Retinal pigment epithelial cell (primary cell): ENCODE measurements around the gene CAMSAP1.

ENCODE experiments used
- DNase-seq: peaks from one replicate; pipeline ENCODE4 v3.0.0-alpha.2; 2010; ENCODE audit warnings: low read depth
- H3K4me3 ChIP-seq: 2 replicates; pipeline ENCODE4 v1.5.1; 2011; ENCODE audit warnings: mild to moderate bottlenecking, low read length, control low read depth, moderate library complexity
- TF ChIP-seq, protein P1 (sequence below): conservative IDR thresholded peaks from 2 replicates; pipeline ENCODE4 v1.5.1; 2011; ENCODE audit warnings: low read depth, low read length, control low read depth, inconsistent platforms

CAMSAP1 gene

DNA sequence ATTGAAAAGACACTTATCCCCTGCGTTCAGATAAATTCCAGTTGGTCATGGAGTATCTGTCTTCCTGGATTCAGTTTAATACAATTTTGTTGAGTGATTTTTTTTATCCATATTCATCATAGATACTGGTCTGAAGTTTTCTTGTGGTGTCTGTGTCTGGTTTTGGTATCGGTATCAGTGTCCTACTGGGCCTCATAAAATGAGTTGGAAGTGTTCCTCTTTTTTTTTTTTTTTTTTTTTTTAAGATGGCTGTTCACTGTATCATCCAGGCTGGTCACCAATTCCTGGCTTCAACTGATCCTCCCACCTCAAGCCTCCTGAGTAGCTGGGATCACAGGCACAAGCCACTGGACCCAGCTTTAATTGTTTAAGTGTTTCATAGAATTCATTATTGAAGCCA, 2.9 kb upstream of the CAMSAP1 start:
- H3K4me3 ChIP-seq, result no peak overlapping the region
- TF ChIP-seq, protein P1, sequence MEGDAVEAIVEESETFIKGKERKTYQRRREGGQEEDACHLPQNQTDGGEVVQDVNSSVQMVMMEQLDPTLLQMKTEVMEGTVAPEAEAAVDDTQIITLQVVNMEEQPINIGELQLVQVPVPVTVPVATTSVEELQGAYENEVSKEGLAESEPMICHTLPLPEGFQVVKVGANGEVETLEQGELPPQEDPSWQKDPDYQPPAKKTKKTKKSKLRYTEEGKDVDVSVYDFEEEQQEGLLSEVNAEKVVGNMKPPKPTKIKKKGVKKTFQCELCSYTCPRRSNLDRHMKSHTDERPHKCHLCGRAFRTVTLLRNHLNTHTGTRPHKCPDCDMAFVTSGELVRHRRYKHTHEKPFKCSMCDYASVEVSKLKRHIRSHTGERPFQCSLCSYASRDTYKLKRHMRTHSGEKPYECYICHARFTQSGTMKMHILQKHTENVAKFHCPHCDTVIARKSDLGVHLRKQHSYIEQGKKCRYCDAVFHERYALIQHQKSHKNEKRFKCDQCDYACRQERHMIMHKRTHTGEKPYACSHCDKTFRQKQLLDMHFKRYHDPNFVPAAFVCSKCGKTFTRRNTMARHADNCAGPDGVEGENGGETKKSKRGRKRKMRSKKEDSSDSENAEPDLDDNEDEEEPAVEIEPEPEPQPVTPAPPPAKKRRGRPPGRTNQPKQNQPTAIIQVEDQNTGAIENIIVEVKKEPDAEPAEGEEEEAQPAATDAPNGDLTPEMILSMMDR, result no peak

DNA sequence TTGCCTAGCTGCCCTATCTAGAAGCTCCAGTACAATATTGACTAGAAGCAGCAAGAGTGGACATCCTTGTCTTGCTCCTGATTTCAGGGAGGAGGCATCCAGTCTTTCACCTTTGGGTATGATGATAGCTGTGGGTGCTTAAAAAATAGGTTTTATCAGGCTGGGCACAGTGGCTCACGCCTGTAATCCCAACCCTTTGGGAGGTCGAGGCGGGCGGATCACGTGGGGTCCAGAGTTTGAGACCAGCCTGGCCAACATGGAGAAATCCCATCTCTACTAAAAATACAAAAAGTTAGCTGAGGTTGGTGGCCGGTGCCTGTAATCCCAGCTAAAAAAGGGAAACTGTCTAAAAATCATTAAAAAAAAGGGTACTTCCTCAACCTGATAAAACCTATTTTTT, 2.0 kb upstream of the CAMSAP1 start:
- TF ChIP-seq, protein P1, result no peak
- no peak overlapping the region for H3K4me3 ChIP-seq
- no peak for DNase-seq

More for the DNA sequence above, 2.9 kb upstream of the CAMSAP1 start:
- DNase-seq, result no peak

GRCh38 chr9:135908754-135909204, 1.4 kb upstream of the CAMSAP1 start:
- no peak overlapping the region for H3K4me3 ChIP-seq
- TF ChIP-seq, protein P1, result no peak
- DNase-seq, result no peak

- TF ChIP-seq, protein P1, result no peak
- DNase-seq, result no peak
- peak overlapping the region; percentile 58 for H3K4me3 ChIP-seq
Measured at GRCh38 chr9:135908093-135908753, 877 bp upstream of the CAMSAP1 start.

DNA sequence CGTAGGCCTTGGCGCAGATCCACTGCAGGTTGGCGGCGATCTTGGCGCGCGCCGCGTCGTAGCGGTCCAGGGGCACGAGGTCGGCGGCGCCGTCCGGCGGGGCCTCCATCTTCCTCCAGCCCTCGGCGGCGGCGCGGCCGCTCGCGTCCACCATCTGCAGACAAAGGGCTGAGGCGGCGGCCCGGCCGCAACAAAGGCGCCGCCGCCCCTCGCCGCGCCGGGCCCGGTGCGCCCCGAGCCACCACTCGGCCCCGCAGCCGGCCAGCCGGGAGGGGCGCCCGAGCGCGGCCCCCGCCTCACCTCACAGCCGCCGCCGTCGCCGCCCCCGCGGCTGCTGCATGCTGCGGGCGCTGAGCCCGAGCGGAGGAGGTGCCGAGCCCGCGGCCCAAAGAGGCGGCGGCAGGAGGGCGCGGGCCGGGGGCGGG, 328 bp downstream of the CAMSAP1 start:
- TF ChIP-seq, protein P1, result no peak
- peak overlapping the region; percentile 38 for H3K4me3 ChIP-seq
- DNase-seq, result no peak

GRCh38 chr9:135906291-135907005, 898 bp downstream of the CAMSAP1 start:
- DNase-seq, result peak; percentile 54

More at GRCh38 chr9:135906291-135907005, 898 bp downstream of the CAMSAP1 start:
- peak overlapping the region; percentile 38 for H3K4me3 ChIP-seq
- TF ChIP-seq, protein P1, result no peak
